Neural progenitor cell (in vitro differentiated cells): ENCODE results near the gene EIF4G3.

Source experiments
- CTCF ChIP-seq: fragments of 200-600 bp; sonication (generic); IDR thresholded peaks from 2 replicates; pipeline ENCODE4 v1.5.1; 2017; ENCODE audit warnings: antibody characterized with exemption, mild to moderate bottlenecking
- EZH2 ChIP-seq: fragments of 200-600 bp; sonication (generic); IDR thresholded peaks from 2 replicates; pipeline ENCODE4 v1.6.1; 2017; ENCODE audit warnings: antibody characterized with exemption, mild to moderate bottlenecking, moderate library complexity
- EZH2phosphoT487 ChIP-seq: fragments of 200-600 bp; sonication (generic); IDR thresholded peaks from 2 replicates; pipeline ENCODE4 v1.6.1; 2017; ENCODE audit warnings: antibody characterized with exemption

- no peak for TF ChIP-seq CTCF
- no peak for TF ChIP-seq EZH2
- TF ChIP-seq EZH2phosphoT487, result no peak
Measured at GRCh38 chr1:21067551-21068227, 109.0 kb downstream of the EIF4G3 start.
